H1 (cell line): ENCODE measurements around the gene DPEP3. TPM values are rescaled to one million over a fixed set of nuclear protein-coding genes. Genes with fewer than 3 reads are reported as not detected.

Source experiments
- BCL11A ChIP-seq, 2 experiments: IDR thresholded peaks; one replicate each; pipeline ENCODE4 v1.6.1; 2011; ENCODE audit warnings: low read depth in 2 of 2, low read length in 2 of 2, mild to moderate bottlenecking in 2 of 2
- PHF8 ChIP-seq: fragments of 200-600 bp; sonication (generic); conservative IDR thresholded peaks from 2 replicates; pipeline ENCODE4 v1.7.1; 2012; ENCODE audit warnings: low read depth, mild to moderate bottlenecking, inconsistent platforms, low read length, moderate library complexity
- polyA plus RNA-seq, 7 experiments: library from polyadenylated mRNA; depleted of rRNA in 3 of 7; stranded (reverse) in 5 of 7; unstranded in 2 of 7; fragments of >200 nt in 5 of 7; fragments of 200-250 nt in 2 of 7; gene quantifications; 1 replicate in 5 of 7; 2 replicates in 1 of 7; 4 replicates in 1 of 7; pipeline versions ENCODE4 v1.2.1 to v1.2.3, GENCODE V29; 2011 to 2013; ENCODE audit warnings: missing spikeins in 2 of 7, mixed read lengths in 2 of 7
- total RNA-seq: library from RNA; stranded (reverse); fragmentation: NEBNext Ultra II Directional; extraction: Animal tissue kit (Norgen Biotek cat#: 25700); gene quantifications from 2 replicates; pipeline ENCODE4 v1.2.1, GENCODE V29; 2021
- TF ChIP-seq, protein P1 (sequence below), 3 experiments: IDR thresholded peaks; 1 replicate in 2 of 3; 2 replicates in 1 of 3; pipeline versions ENCODE4 v1.5.1 to v1.6.1; 2011; ENCODE audit warnings: low read length in 3 of 3, mild to moderate bottlenecking in 3 of 3, inconsistent platforms in 2 of 3, low read depth in 1 of 3, moderate library complexity in 1 of 3; ENCODE audit not compliant: insufficient read depth in 1 of 3; ENCODE audit errors: control extremely low read depth in 1 of 3

Gene DPEP3
- total and polyA plus RNA-seq, 2 of the 8 experiments (the other 6 are each of a cell fraction or from before 2014, with no cell fraction given), result 6.5 to 9.9 TPM

- TF ChIP-seq, protein P1, sequence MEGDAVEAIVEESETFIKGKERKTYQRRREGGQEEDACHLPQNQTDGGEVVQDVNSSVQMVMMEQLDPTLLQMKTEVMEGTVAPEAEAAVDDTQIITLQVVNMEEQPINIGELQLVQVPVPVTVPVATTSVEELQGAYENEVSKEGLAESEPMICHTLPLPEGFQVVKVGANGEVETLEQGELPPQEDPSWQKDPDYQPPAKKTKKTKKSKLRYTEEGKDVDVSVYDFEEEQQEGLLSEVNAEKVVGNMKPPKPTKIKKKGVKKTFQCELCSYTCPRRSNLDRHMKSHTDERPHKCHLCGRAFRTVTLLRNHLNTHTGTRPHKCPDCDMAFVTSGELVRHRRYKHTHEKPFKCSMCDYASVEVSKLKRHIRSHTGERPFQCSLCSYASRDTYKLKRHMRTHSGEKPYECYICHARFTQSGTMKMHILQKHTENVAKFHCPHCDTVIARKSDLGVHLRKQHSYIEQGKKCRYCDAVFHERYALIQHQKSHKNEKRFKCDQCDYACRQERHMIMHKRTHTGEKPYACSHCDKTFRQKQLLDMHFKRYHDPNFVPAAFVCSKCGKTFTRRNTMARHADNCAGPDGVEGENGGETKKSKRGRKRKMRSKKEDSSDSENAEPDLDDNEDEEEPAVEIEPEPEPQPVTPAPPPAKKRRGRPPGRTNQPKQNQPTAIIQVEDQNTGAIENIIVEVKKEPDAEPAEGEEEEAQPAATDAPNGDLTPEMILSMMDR (IDR thresholded peaks at IDR 0.05; ENCODE audit: control extremely low read depth in 1 of 3, insufficient read depth in 1 of 3, low read depth in 1 of 3, low read length in 3 of 3), result no peak
- TF ChIP-seq BCL11A (IDR thresholded peaks at IDR 0.05; ENCODE audit: low read depth in 2 of 2, low read length in 2 of 2) (no peak), PHF8 (no peak)
Measured at GRCh38 chr16:67933805-67934204, 46.5 kb downstream of the DPEP3 start (continued).
